AG04450 (cell line): ENCODE data around the gene CFAP57. TPM values are rescaled to one million over a fixed set of nuclear protein-coding genes. Genes with fewer than 3 reads are reported as not detected.

Experiments
- CTCF ChIA-PET: fragments of 300-600, 350-600 bp; formaldehyde crosslinking; extraction: SDS; loops from one replicate; lab custom pipeline; 2022; ENCODE audit warnings: antibody characterized with exemption, inconsistent platforms; lab: Charles Lee
- POLR2A ChIA-PET: fragments of 350-600 bp; formaldehyde crosslinking; extraction: SDS; loops from one replicate; lab custom pipeline; 2021; ENCODE audit warnings: antibody characterized with exemption, inconsistent platforms; lab: Yijun Ruan, JAX
- DNase-seq: peaks from one replicate; pipeline ENCODE4 v3.0.0-alpha.2; 2011; ENCODE audit warnings: low read depth, low spot score
- H3K27ac ChIP-seq: one replicate; pipeline ENCODE4 v1.5.1; 2012; ENCODE audit warnings: low read depth, low read length, control low read depth
- H3K27me3 ChIP-seq: one replicate; pipeline ENCODE4 v1.6.0; 2012; ENCODE audit warnings: low read length; ENCODE audit not compliant: control insufficient read depth, insufficient read depth
- H3K4me3 ChIP-seq: 2 replicates; pipeline ENCODE4 v1.5.1; 2011; ENCODE audit warnings: mild to moderate bottlenecking, low read depth, low read length, control low read depth
- H3K9me3 ChIP-seq: 2 replicates; pipeline ENCODE4 v1.5.1; 2012; ENCODE audit warnings: low read length; ENCODE audit not compliant: control insufficient read depth, insufficient read depth
- CTCF ChIP-seq: IDR thresholded peaks from 2 replicates; pipeline ENCODE4 v1.5.1; 2011; ENCODE audit warnings: low read depth, low read length, control low read depth, inconsistent platforms
- polyA plus RNA-seq: library from polyadenylated mRNA; depleted of rRNA; stranded (reverse); fragments of >200 nt; gene quantifications from 2 replicates; pipeline ENCODE4 v1.2.3, GENCODE V29; 2011

Gene CFAP57
- polyA plus RNA-seq, 1 experiment: 0.58 TPM

GRCh38 chr1:43203859-43204258 lies 31.7 kb downstream of the CFAP57 start:
- CTCF ChIA-PET: interaction anchor here (0.7 kb wide), 1 partner anchor 31 kb away, joined by 3 read pairs; no protein-coding TSS in a partner anchor
- Histone ChIP-seq H3K9me3 (no peaks in the 10 kb centered on the region; the same call in 1 of the 2 replicates), H3K27ac (no peak overlapping the region), H3K4me3 (no peak overlapping the region), H3K27me3 (no peaks in the 10 kb centered on the region)
- no peak for TF ChIP-seq CTCF
- no peak for DNase-seq
- POLR2A ChIA-PET: no interaction called here

DNA sequence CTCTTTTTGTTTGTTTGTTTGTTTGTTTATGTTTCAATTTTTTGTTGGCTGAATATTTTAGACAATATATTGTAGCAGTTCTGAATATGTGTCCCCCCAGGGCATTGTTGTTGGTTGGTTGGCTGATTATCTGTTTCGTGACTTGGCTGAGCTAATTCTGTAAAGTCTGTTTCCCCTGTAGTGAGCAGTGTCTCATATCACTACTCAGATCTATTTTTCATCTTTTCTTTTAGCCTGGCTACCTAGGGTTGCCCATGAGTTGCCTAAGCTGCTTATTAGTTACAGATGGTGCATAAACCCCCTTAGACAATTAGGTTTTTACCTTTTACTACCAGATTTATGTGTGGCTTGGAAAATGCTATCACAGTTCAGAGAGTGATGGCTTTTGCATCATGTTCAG lies 32.3 kb downstream of the CFAP57 start:
- ChIA-PET POLR2A (no interaction called here), CTCF (interaction anchor here (1.5 kb wide), 1 partner anchor 23 kb away, joined by 4 read pairs; no protein-coding TSS in a partner anchor)
- Histone ChIP-seq H3K9me3 (no peaks in the 10 kb centered on the region; the same call in 1 of the 2 replicates), H3K27me3 (no peaks in the 10 kb centered on the region), H3K27ac (no peak overlapping the region), H3K4me3 (no peak overlapping the region)
- no peak for DNase-seq
- no peak for TF ChIP-seq CTCF

- no peaks in the 10 kb centered on the region; the same call in 1 of the 2 replicates for H3K9me3 ChIP-seq
- peak overlapping the region; percentile 97 for H3K27ac ChIP-seq
- no peak overlapping the region for H3K4me3 ChIP-seq
- DNase-seq: peak; percentile 16
- CTCF ChIA-PET: interaction anchor here (0.6 to 1.5 kb wide), 3 partner anchors 21 to 836 kb away, joined by 4 read pairs; no protein-coding TSS in a partner anchor
- TF ChIP-seq CTCF: no peak
- H3K27me3 ChIP-seq: no peaks in the 10 kb centered on the region
- POLR2A ChIA-PET: no interaction called here
Measured at GRCh38 chr1:43205671-43206070, 33.5 kb downstream of the CFAP57 start.

GRCh38 chr1:43206600-43207228 lies 34.6 kb downstream of the CFAP57 start:
- peak; percentile 93 for DNase-seq
- no peak for TF ChIP-seq CTCF
- no peaks in the 10 kb centered on the region; the same call in 1 of the 2 replicates for H3K9me3 ChIP-seq
- POLR2A ChIA-PET: interaction anchor here (0.5 to 1.9 kb wide), 10 partner anchors 9 to 267 kb away, joined by 3 to 20 read pairs (median 3); partner anchors contain the start of genes CFAP57 and EBNA1BP2
- H3K27me3 ChIP-seq: no peaks in the 10 kb centered on the region
- H3K4me3 ChIP-seq: peak overlapping the region; percentile 38
- CTCF ChIA-PET: interaction anchor here (1.5 to 1.9 kb wide), 2 partner anchors 20 to 133 kb away, joined by 4 to 11 read pairs; no protein-coding TSS in a partner anchor
- H3K27ac ChIP-seq: peak overlapping the region; percentile 97
